Measurements from ENCODE around the gene TMA7. TPM values are rescaled to one million over a fixed set of nuclear protein-coding genes. Genes with fewer than 3 reads are reported as not detected.
A peak's percentile ranks its signal among the peaks of the same experiment; 100 is the strongest.

The TMA7 gene
- total and polyA plus RNA-seq, 4 donors, result 75.2 to 241 (median 113) TPM

- no peaks in the 10 kb centered on the region for H3K27me3 ChIP-seq (ENCODE audit: control insufficient read depth in 4 of 4, insufficient read depth in 4 of 4, low read length in 3 of 4)
- peaks cover 2 to 35% (median 17%) of the 10 kb centered on the region in 4 donors for H3K4me1 ChIP-seq (ENCODE audit: control insufficient read depth in 4 of 4, insufficient read depth in 4 of 4, low read length in 3 of 4)
- no peak overlapping the region for H3K4me3 ChIP-seq (ENCODE audit: low read depth in 1 of 3, low read length in 3 of 3)
- H3K9ac ChIP-seq (ENCODE audit: low read depth in 1 of 2, low read length in 2 of 2), result no peak overlapping the region
- peaks cover 0 to 10% (median 4%) of the 10 kb centered on the region in 4 donors for H3K36me3 ChIP-seq (ENCODE audit: control insufficient read depth in 4 of 4, insufficient read depth in 3 of 4, low read depth in 1 of 4, low read length in 3 of 4)
- TF ChIP-seq FOXA1 (IDR thresholded peaks at IDR 0.05) (no peak), TAF1 (conservative IDR thresholded peaks at IDR 0.05) (no peak), MAX (IDR thresholded peaks at IDR 0.05) (no peak), HNF4A (conservative IDR thresholded peaks at IDR 0.05) (no peak), RAD21 (IDR thresholded peaks at IDR 0.05) (no peak), NR2F2 (IDR thresholded peaks at IDR 0.05) (no peak), REST (IDR thresholded peaks at IDR 0.05) (no peak)
- no peak overlapping the region for H3K27ac ChIP-seq (ENCODE audit: low read depth in 1 of 2, low read length in 2 of 2)
- no peak for DNase-seq (ENCODE audit: low spot score)
- 90% methylated on average over 4 of the region's 4 CpGs for WGBS
- no peaks in the 10 kb centered on the region for H3K9me3 ChIP-seq (ENCODE audit: control insufficient read depth in 4 of 4, low read length in 3 of 4)
Measured at GRCh38 chr3:48437812-48438211, 2.2 kb upstream of the TMA7 start.

GRCh38 chr3:48440590-48440958 lies 517 bp downstream of the TMA7 start:
- Histone ChIP-seq H3K4me1 (ENCODE audit: control insufficient read depth in 4 of 4, insufficient read depth in 4 of 4, low read length in 3 of 4) (peaks cover 2 to 23% (median 14%) of the 10 kb centered on the region in 4 donors), H3K36me3 (ENCODE audit: control insufficient read depth in 4 of 4, insufficient read depth in 3 of 4, low read depth in 1 of 4, low read length in 3 of 4) (peaks cover 0 to 12% (median 4%) of the 10 kb centered on the region in 4 donors), H3K9ac (ENCODE audit: low read depth in 1 of 2, low read length in 2 of 2) (peak overlapping the region; percentile 40 to 61), H3K4me3 (ENCODE audit: low read depth in 1 of 3, low read length in 3 of 3) (peak overlapping the region; percentile 77 to 92 (median 80)), H3K9me3 (ENCODE audit: control insufficient read depth in 4 of 4, low read length in 3 of 4) (no peaks in the 10 kb centered on the region), H3K27me3 (ENCODE audit: control insufficient read depth in 4 of 4, insufficient read depth in 4 of 4, low read length in 3 of 4) (no peaks in the 10 kb centered on the region), H3K27ac (ENCODE audit: low read depth in 1 of 2, low read length in 2 of 2) (peak overlapping the region; percentile 87 to 89)
- DNase-seq (ENCODE audit: low spot score), result no peak
- no peak for TF ChIP-seq MAX (IDR thresholded peaks at IDR 0.05)
- no peak for TF ChIP-seq REST (IDR thresholded peaks at IDR 0.05)
- TF ChIP-seq EGR1 (IDR thresholded peaks at IDR 0.05; ENCODE audit: low read depth in 2 of 2), result no peak
- no peak for TF ChIP-seq NR2F2 (IDR thresholded peaks at IDR 0.05)
- no peak for TF ChIP-seq CTCF (IDR thresholded peaks at IDR 0.05; ENCODE audit: low read depth, low read length, missing input control)
- no peak for TF ChIP-seq ZBTB33 (IDR thresholded peaks at IDR 0.05)
- TF ChIP-seq RXRA (IDR thresholded peaks at IDR 0.05), result no peak
- no peak for TF ChIP-seq RAD21 (IDR thresholded peaks at IDR 0.05)
- TF ChIP-seq TAF1 (conservative IDR thresholded peaks at IDR 0.05), result no peak
- TF ChIP-seq FOXA2 (IDR thresholded peaks at IDR 0.05), result no peak
- TF ChIP-seq YY1 (IDR thresholded peaks at IDR 0.05), result no peak
- TF ChIP-seq HNF4A (conservative IDR thresholded peaks at IDR 0.05), result no peak
- no peak for TF ChIP-seq SP1 (IDR thresholded peaks at IDR 0.05)
- TF ChIP-seq FOXA1 (IDR thresholded peaks at IDR 0.05), result no peak
- TF ChIP-seq GABPA (IDR thresholded peaks at IDR 0.05 in 1 of 2, conservative IDR thresholded peaks at IDR 0.05 in 1 of 2), result no peak
- no peak for TF ChIP-seq HNF4G (IDR thresholded peaks at IDR 0.05)
- no peak for TF ChIP-seq JUND (IDR thresholded peaks at IDR 0.05)
- TF ChIP-seq ATF3 (IDR thresholded peaks at IDR 0.05), result no peak
- 1% methylated on average over 21 of the region's 21 CpGs for WGBS

All from liver (tissue), 9 donors.